GM21576 (cell line): ENCODE measurements around the gene AK5.

Experiments
- ATAC-seq: cut with Tn5 transposase; IDR thresholded peaks from one replicate; pipeline ENCODE4 v1.9.1; 2021; ENCODE audit warnings: mild to moderate bottlenecking, moderate library complexity; ENCODE audit not compliant: unreplicated experiment

AK5 gene

GRCh38 chr1:77536813-77537212 lies 255.0 kb downstream of the AK5 start:
- no peak for ATAC-seq

DNA sequence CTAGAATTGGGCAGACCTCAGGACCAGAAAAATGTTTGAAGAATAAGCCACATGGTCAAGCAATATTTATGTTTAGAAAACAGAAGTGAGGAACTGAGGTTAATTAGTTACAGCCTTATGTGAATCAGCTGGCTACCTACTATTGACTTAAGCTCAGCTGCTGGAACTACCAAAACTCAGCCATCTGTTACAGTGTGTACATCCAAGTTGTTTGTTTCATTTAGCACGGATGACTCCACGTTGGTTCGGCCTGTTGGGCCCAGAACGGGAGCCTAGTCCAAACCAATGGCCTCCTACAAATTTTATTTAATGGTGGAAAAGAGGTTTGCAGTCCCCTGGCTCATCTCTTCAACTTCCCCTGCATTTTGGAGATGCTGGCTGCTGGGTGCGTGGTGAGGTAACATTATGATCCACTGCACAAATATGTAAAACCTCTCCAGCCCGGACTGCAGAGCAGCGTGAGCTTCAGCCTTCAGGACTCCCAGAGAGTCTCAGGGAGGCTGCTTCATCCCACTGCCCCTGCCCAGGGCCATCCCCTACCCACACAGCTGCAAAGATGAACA lies 257.2 kb downstream of the AK5 start:
- peak; percentile 68 for ATAC-seq

- peak; percentile 7 for ATAC-seq
Measured at GRCh38 chr1:77539519-77540142, 257.8 kb downstream of the AK5 start.

- ATAC-seq = peak; percentile 41
Measured at GRCh38 chr1:77540501-77541161, 258.8 kb downstream of the AK5 start.

DNA sequence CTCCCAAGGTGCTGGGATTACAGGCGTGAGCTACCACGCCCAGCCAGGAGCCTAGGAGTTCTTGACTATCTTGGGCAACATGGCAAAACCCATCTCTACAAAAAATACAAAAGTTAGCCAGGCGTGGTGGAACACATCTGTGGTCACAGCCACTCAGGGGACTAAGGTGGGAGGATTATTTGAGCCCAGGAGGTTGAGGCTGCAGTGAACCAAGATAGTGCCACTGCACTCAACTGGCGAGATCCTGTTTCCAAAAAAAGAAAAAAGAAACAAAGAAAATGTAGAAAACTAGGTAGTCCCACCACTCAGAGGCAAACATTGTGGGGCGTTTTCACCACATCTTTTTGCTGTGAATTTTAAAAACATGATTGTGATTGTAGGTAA lies 259.3 kb downstream of the AK5 start:
- peak; percentile 35 for ATAC-seq

- ATAC-seq = no peak
Measured at GRCh38 chr1:77542813-77543420, 261.1 kb downstream of the AK5 start.

DNA sequence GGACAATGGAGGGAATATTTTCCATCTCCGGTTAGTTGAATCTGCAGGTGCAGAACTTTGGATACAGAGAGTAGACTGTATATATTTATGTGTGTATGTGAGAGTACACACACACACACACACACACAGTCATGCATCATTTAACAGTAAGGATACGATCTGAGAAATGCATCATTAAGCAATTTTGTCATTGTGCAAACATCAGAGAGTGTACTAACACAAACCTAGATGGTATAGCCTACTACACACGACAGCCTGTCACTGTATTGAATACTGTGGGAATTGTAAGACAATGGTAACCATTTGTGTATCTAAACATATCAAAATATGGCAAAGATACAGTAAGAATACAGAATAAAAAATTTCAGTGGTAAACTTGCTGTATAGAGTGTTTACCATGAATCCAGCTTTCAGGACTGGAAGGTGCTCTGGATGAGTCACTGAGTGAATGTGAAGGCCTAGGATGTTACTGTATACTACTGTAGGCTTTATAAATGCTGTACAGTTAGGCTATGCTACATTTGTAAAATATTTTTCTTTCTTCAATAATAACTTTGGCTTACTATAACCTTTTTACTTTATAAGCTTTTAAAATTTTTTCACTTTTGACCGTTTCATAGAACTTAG lies 262.1 kb downstream of the AK5 start:
- ATAC-seq = no peak

DNA sequence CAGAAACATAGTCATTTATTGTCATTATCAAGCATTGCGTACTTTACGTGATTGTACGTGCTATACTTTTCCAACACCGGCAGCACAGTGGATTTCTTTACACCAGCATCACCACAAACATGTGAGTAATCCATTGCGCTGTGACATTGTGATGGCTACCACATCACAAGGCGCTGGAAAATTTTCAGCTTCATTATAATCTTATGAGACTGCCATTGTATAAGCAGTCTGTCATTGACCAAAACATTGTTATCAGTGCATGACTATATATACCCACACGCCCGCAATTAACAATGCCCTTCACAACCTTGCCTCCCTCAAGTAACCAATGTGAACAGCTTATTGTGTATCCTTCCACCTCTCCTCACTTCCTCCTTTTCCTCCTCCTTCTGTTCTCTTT lies 263.0 kb downstream of the AK5 start:
- no peak for ATAC-seq

DNA sequence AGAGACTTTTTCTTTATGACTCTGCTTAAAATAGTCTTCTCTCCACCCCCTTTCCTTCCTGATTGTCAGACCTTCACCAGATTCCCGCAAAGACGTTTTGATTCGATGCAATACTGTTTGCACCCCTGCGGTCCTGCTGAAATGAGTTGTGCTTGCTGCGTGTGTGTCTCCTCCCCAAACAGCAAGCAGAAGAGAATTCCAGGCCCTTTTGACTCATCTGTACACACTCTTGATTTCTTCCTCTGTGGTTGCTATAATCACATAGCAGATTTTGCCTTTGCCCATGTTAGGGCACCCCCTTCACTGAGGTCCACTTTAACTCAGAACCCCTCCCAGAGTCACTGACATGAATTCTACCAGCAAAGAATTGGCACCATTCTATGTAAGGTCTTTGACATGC lies 264.2 kb downstream of the AK5 start:
- ATAC-seq = no peak

GRCh38 chr1:77546890-77547289 lies 265.1 kb downstream of the AK5 start:
- ATAC-seq = no peak

- ATAC-seq = no peak
Measured at GRCh38 chr1:77548285-77548684, 266.5 kb downstream of the AK5 start.

DNA sequence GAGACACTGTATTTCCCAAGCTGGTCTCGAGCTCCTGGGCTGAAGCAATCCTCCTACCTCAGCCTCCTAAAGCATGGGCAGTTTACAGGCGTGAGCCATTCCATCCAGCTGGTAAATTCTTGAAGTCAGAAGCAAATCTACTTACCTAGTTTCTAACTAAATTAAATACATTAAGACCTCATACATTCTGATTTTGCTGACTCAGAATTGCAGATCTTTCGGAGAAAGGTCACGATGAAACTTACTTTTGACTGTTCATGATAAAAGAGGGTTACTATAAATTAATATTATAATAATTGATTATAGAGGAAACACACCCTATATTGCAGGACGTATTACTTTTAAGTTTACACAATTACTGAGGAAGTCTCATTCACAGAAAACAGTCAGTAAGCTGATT lies 268.3 kb downstream of the AK5 start:
- no peak for ATAC-seq

DNA sequence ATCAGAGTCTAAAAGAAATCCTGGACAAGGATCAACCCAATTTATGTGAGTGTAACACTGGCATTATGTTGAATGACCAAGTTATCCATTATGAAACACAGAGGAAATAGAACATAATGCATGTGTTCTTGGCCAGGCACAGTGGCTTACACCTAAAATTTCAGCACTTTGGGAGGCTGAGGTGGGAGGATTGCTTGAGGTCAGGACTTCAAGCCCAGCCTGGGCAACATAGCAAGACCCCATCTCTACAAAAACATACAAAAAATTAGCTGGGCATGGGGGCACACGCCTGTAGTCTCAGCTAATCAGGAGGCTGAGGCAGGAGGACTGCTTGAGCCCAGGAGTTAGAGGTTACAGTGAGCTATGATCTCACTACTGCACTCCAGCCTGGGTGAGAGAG lies 270.8 kb downstream of the AK5 start:
- no peak for ATAC-seq

- no peak for ATAC-seq
Measured at GRCh38 chr1:77553568-77554291, 271.9 kb downstream of the AK5 start.

DNA sequence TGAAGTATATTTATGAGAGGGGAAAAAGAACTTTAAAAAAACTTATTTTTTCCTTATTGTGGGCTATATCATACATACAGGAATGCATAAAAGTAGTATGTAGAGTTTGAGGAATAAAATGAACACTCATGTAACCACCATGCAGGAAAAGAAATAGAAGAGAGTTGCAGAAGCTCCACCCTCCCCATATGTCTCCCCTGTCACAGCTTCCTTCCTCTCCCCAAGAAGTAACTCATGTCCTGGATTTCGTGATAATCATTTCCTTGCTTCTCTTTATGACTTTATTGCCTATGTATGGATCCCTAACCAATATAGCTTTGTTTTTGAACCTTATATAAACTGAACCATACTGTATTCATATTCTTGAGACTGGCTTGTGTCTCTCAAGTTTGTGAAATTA lies 274.2 kb downstream of the AK5 start:
- ATAC-seq = no peak

DNA sequence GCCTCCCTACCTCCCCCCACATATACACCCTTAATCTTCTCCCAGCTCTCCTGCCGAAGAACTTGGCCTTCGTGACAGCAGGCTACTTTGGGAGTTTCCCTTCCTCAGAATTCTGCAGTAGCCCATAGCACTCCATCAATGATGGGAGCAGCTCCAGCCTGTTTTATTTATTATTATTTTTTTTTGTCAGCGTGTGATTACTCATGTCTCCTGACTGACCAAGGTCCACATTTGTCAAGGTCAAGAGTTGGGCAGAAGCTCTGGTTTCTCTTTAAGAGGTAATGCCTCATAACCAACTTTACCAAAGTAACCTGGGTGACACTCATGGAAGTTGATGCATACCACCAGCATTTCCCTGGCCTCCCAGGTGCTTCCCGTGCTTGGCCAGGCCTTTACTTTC lies 275.2 kb downstream of the AK5 start:
- ATAC-seq = no peak

- ATAC-seq = no peak
Measured at GRCh38 chr1:77558591-77559164, 276.9 kb downstream of the AK5 start.

GRCh38 chr1:77560741-77561140 lies 278.9 kb downstream of the AK5 start:
- ATAC-seq = no peak

GRCh38 chr1:77562596-77563150 lies 280.9 kb downstream of the AK5 start:
- ATAC-seq = no peak

- ATAC-seq = no peak
Measured at GRCh38 chr1:77565321-77565720, 283.5 kb downstream of the AK5 start.
